GM18951 (cell line): ENCODE results near the gene HEMGN.

Experiments
- POLR2A ChIP-seq: IDR thresholded peaks from 4 replicates; pipeline ENCODE4 v1.6.1; 2011; ENCODE audit warnings: mild to moderate bottlenecking; ENCODE audit not compliant: insufficient read length, insufficient read depth; ENCODE audit errors: extremely low read depth
- in situ Hi-C: fragments of 300-500 bp; cut with MboI; formaldehyde crosslinking; loops from one replicate; pipeline ENCODE4 v1.12.0; 2022; ENCODE audit warnings: low sequenced_read_pairs, mixed read lengths, inconsistent platforms; ENCODE audit not compliant: unreplicated experiment

Gene HEMGN

GRCh38 chr9:97938081-97938644 is at the start of gene HEMGN:
TSS of gene HEMGN (minus strand) at chr9:97938172. CDS start at chr9:97938136, 36 bp downstream.
- TF ChIP-seq POLR2A: no peak
- in situ Hi-C loops: no loop called here

- no peak for TF ChIP-seq POLR2A
- in situ Hi-C loops: no loop called here
These were observed 49.5 kb upstream of the HEMGN start for GRCh38 chr9:97987487-97987886.

GRCh38 chr9:97985058-97985861 is 47.3 kb upstream of the HEMGN start:
- in situ Hi-C loops: no loop called here

GRCh38 chr9:97984188-97985057 is 46.5 kb upstream of the HEMGN start:
- in situ Hi-C loops: no loop called here
- TF ChIP-seq POLR2A: peak; percentile 73

More at GRCh38 chr9:97985058-97985861, 47.3 kb upstream of the HEMGN start:
- no peak for TF ChIP-seq POLR2A

- in situ Hi-C loops: no loop called here
- TF ChIP-seq POLR2A: no peak
These were observed 45.7 kb upstream of the HEMGN start for GRCh38 chr9:97983589-97984187.

GRCh38 chr9:97982683-97983588 is 45.0 kb upstream of the HEMGN start, which contains the start of gene ANP32B:
TSS of gene ANP32B (plus strand) at chr9:97983341. CDS start at chr9:97983556, 215 bp downstream.
- TF ChIP-seq POLR2A: peak; percentile 60
- in situ Hi-C loops: no loop called here

GRCh38 chr9:97981846-97982682 is 44.1 kb upstream of the HEMGN start:
- TF ChIP-seq POLR2A: no peak
- in situ Hi-C loops: no loop called here

GRCh38 chr9:97980918-97981845 is 43.2 kb upstream of the HEMGN start:
- TF ChIP-seq POLR2A: no peak
- in situ Hi-C loops: no loop called here

- in situ Hi-C loops: no loop called here
- no peak for TF ChIP-seq POLR2A
These were observed 42.5 kb upstream of the HEMGN start for GRCh38 chr9:97980479-97980803.

GRCh38 chr9:97979788-97980478 is 42.0 kb upstream of the HEMGN start:
- in situ Hi-C loops: no loop called here
- TF ChIP-seq POLR2A: no peak
